Heart right ventricle (tissue), 16 donors: ENCODE results near the gene NACC2. TPM values are rescaled to one million over a fixed set of nuclear protein-coding genes. Genes with fewer than 3 reads are reported as not detected.

Experiments used
- ATAC-seq, 8 donors: fragments of 200-7000 bp; cut with Tn5 transposase; one replicate each; pipeline ENCODE4 v1.9.1; 2020; ENCODE audit warnings: mild to moderate bottlenecking in 8 of 8, moderate library complexity in 8 of 8, moderate number of reproducible peaks in 1 of 8
- DNase-seq, 2 donors: peaks; one replicate each; pipeline ENCODE4 v3.0.0-alpha.2; 2020
- H3K27ac ChIP-seq, 10 donors: fragments of 200-600 bp; sonication (generic) in 2 of 10; one replicate each; pipeline versions ENCODE4 v1.5.0 to v1.8.0; 2020 to 2022; ENCODE audit warnings: mild to moderate bottlenecking in 3 of 10
- H3K27me3 ChIP-seq, 7 donors: fragments of 200-600 bp; one replicate each; pipeline ENCODE4 v1.8.0; 2021 to 2022; ENCODE audit warnings: mild to moderate bottlenecking in 2 of 7
- H3K36me3 ChIP-seq, 9 donors: fragments of 200-600 bp; sonication (generic) in 1 of 9; one replicate each; pipeline versions ENCODE4 v1.5.0 to v1.8.0; 2020 to 2022; ENCODE audit warnings: mild to moderate bottlenecking in 2 of 9
- H3K4me1 ChIP-seq, 9 donors: fragments of 200-600 bp; sonication (generic) in 1 of 9; one replicate each; pipeline versions ENCODE4 v1.5.0 to v1.8.0; 2020 to 2022; ENCODE audit warnings: mild to moderate bottlenecking in 4 of 9
- H3K4me3 ChIP-seq, 10 donors: fragments of 200-600 bp; sonication (generic) in 2 of 10; one replicate each; pipeline versions ENCODE4 v1.5.0 to v1.8.0; 2020 to 2022; ENCODE audit warnings: mild to moderate bottlenecking in 7 of 10, moderate library complexity in 2 of 10
- H3K9me3 ChIP-seq, 11 donors: fragments of 200-600 bp in 10 of 11; sonication (generic) in 2 of 11; one replicate each; pipeline versions ENCODE4 v1.5.0 to v1.8.0; 2013 to 2022; ENCODE audit warnings: mild to moderate bottlenecking in 2 of 11, control low read depth in 1 of 11, moderate library complexity in 1 of 11
- CTCF ChIP-seq, 9 donors: fragments of 200-600 bp; sonication (generic) in 2 of 9; IDR thresholded peaks; one replicate each; pipeline versions ENCODE4 v1.5.0 to v1.8.0; 2021 to 2022; ENCODE audit warnings: antibody characterized with exemption in 9 of 9, mild to moderate bottlenecking in 5 of 9, moderate library complexity in 1 of 9
- WGBS, 2 donors: extraction: QIAGEN DNeasy Blood & Tissue Kit; methylation state at CpG; one replicate each; pipeline ENCODE4 v1.1.7; 2013; ENCODE audit warnings: inconsistent platforms in 1 of 2; 5-methylcytosine and 5-hydroxymethylcytosine counted together
- intact Hi-C, 10 donors: fragments of 100-400 bp; cut with DNase I; formaldehyde crosslinking; loops; one replicate each; pipeline versions ENCODE4 v1.11.1 to v1.14.2; 2022
- polyA plus RNA-seq, 2 donors: library from polyadenylated mRNA; stranded (reverse); fragments of 200-250 nt; gene quantifications; one replicate each; pipeline ENCODE4 v1.2.3, GENCODE V29; 2013
- total RNA-seq, 10 donors: library from RNA; stranded (reverse); fragmentation: NEBNext Ultra II Directional in 3 of 10; extraction: Animal tissue kit (Norgen Biotek cat#: 25700) in 3 of 10; gene quantifications; one replicate each; pipeline versions ENCODE4 v1.2.1 to v1.2.4, GENCODE V29; 2021 to 2023
- donor health status: Arrhythmogenic right ventricular cardiomyopathy.
- donor health status: ischemic (EF 13 %, LVEDD 7.1; RV severe dilation, severe dysfunction).
- donor health status: healthy with polysubstance abuse.
- donor health status: DM: no; HTN: yes; CAD: no.
- donor health status: DM: no; HTN: no; CAD: no.
- donor health status: ischemic (EF 25% LVEDD 6.9; RV normal size, moderate dysfunction).
- donor health status: ischemic (EF 25% LVEDD 5.7; RV mildly dilated, moderate dysfunction).
- donor health status: healthy.
- donor health status: DM: yes; HTN: yes; CAD: no.
- donor health status: Ischemic cardiomyopathy.
- donor health status: ischemic (EF 35%, LVEDD 5.7; RV mildly dilated, moderate dysfunction).
- donor health status: nonischemic (EF 11% LVEDD 7.7; RV severe dilation, severe dysfunction).
- donor health status: DM: yes; HTN: yes; CAD: no.
- donor health status: PGD.
- donor health status: ischemic (EF 29% LVEDD 5.4; RV normal size, mild dysfunction).
- donor health status: nonischemic (EF 23%, LVEDD 6.1; RV moderate dilation, normal function).

Gene NACC2
- total and polyA plus RNA-seq, 12 donors, result 15.6 to 55.1 (median 39.7) TPM

- TF ChIP-seq CTCF (IDR thresholded peaks at IDR 0.05), result no peak
- ATAC-seq (no peak), DNase-seq (peak in 1 of 2 donors; percentile 12)
- 93 to 96% methylated on average over 17 of the region's 17 CpGs for WGBS, 2 donors
- peaks cover 7 to 55% (median 28%) of the 10 kb centered on the region in 9 donors for H3K4me1 ChIP-seq
- peak overlapping the region in 8 of 10 donors; percentile 36 to 90 (median 81) for H3K27ac ChIP-seq
- no peaks in the 10 kb centered on the region for H3K9me3 ChIP-seq
- no peak overlapping the region for H3K4me3 ChIP-seq
- H3K36me3 ChIP-seq, result peaks cover 0 to 56% (median 0%) of the 10 kb centered on the region in 9 donors
- no peaks in the 10 kb centered on the region for H3K27me3 ChIP-seq
- intact Hi-C loops, result loop anchor here in 1 of 10 donors (5.0 kb wide), 1 partner anchor 37 kb away; no protein-coding TSS in a partner anchor
These were observed 84.9 kb downstream of the NACC2 start for GRCh38 chr9:136010176-136010575.

- ATAC-seq (no peak), DNase-seq (peak in 1 of 2 donors; percentile 6)
- intact Hi-C loops, result no loop called here
- H3K4me3 ChIP-seq, result no peak overlapping the region
- H3K36me3 ChIP-seq, result peaks cover 0 to 50% (median 0%) of the 10 kb centered on the region in 9 donors
- peak overlapping the region in 4 of 10 donors; percentile 31 to 85 (median 76) for H3K27ac ChIP-seq
- H3K27me3 ChIP-seq, result no peaks in the 10 kb centered on the region
- 86 to 94% methylated on average over 16 of the region's 16 CpGs for WGBS, 2 donors
- H3K4me1 ChIP-seq, result peaks cover 7 to 54% (median 30%) of the 10 kb centered on the region in 9 donors
- no peaks in the 10 kb centered on the region for H3K9me3 ChIP-seq
- no peak for TF ChIP-seq CTCF (IDR thresholded peaks at IDR 0.05)
These were observed 85.6 kb downstream of the NACC2 start for GRCh38 chr9:136009516-136009915.

- no peaks in the 10 kb centered on the region for H3K27me3 ChIP-seq
- peaks cover 0 to 47% (median 0%) of the 10 kb centered on the region in 9 donors for H3K36me3 ChIP-seq
- H3K9me3 ChIP-seq, result no peaks in the 10 kb centered on the region
- DNase-seq (no peak), ATAC-seq (peak in 1 of 8 donors; percentile 1)
- intact Hi-C loops, result no loop called here
- H3K27ac ChIP-seq, result peak overlapping the region in 6 of 10 donors; percentile 31 to 85 (median 68)
- 79 to 84% methylated on average over 21 of the region's 21 CpGs for WGBS, 2 donors
- TF ChIP-seq CTCF (IDR thresholded peaks at IDR 0.05), result no peak
- no peak overlapping the region for H3K4me3 ChIP-seq
- peaks cover 8 to 60% (median 34%) of the 10 kb centered on the region in 9 donors for H3K4me1 ChIP-seq
These were observed 86.4 kb downstream of the NACC2 start for GRCh38 chr9:136008693-136008997.

- ATAC-seq (peak in 3 of 8 donors; percentile 3 to 8 (median 8)), DNase-seq (no peak)
- Histone ChIP-seq H3K36me3 (peaks cover 0 to 42% (median 0%) of the 10 kb centered on the region in 9 donors), H3K4me1 (peaks cover 12 to 60% (median 36%) of the 10 kb centered on the region in 9 donors), H3K27ac (peak overlapping the region in 7 of 10 donors; percentile 22 to 85 (median 64)), H3K9me3 (no peaks in the 10 kb centered on the region), H3K27me3 (no peaks in the 10 kb centered on the region), H3K4me3 (no peak overlapping the region)
- 73 to 78% methylated on average over 24 of the region's 24 CpGs for WGBS, 2 donors
- intact Hi-C loops, result no loop called here
- no peak for TF ChIP-seq CTCF (IDR thresholded peaks at IDR 0.05)
These were observed 87.0 kb downstream of the NACC2 start for GRCh38 chr9:136007934-136008692.
